WTC11 (cell line): ENCODE data around the gene POLR2E. TPM values are rescaled to one million over a fixed set of nuclear protein-coding genes. Genes with fewer than 3 reads are reported as not detected.

Experiments
- ATAC-seq: fragments of 200-7000 bp; cut with Tn5 transposase; 2 replicates; pipeline ENCODE4 v1.10.0; 2021; ENCODE audit warnings: mild to moderate bottlenecking, moderate library complexity
- CTCF ChIA-PET: fragments of 300-600 bp; sonication (Branson Sonifier 250); formaldehyde crosslinking; loops from one replicate; lab custom pipeline; 2021; ENCODE audit warnings: antibody characterized with exemption; lab: Charles Lee
- POLR2A ChIA-PET: fragments of 350-600 bp; sonication (Branson Sonifier 250); formaldehyde crosslinking; loops from one replicate; lab custom pipeline; 2021; ENCODE audit warnings: antibody characterized with exemption; lab: Charles Lee
- DNase-seq: peaks from one replicate; pipeline ENCODE4 v3.0.0; 2021; ENCODE audit warnings: low spot score
- H3K27ac Mint-ChIP-seq: 2 replicates; pipeline ENCODE4 v1.8.0; 2021; ENCODE audit warnings: mixed read lengths
- H3K27me3 Mint-ChIP-seq: 2 replicates; pipeline ENCODE4 v1.8.0; 2021; ENCODE audit warnings: low read depth, mild to moderate bottlenecking, moderate library complexity, mixed read lengths
- H3K36me3 Mint-ChIP-seq: 2 replicates; pipeline ENCODE4 v1.8.0; 2021; ENCODE audit warnings: mixed read lengths
- H3K4me1 Mint-ChIP-seq: 2 replicates; pipeline ENCODE4 v1.8.0; 2022; ENCODE audit warnings: mixed read lengths
- H3K4me3 Mint-ChIP-seq: 2 replicates; pipeline ENCODE4 v1.8.0; 2021; ENCODE audit warnings: mild to moderate bottlenecking, moderate library complexity, mixed read lengths
- H3K9me3 Mint-ChIP-seq: 2 replicates; pipeline ENCODE4 v1.8.0; 2021; ENCODE audit warnings: mixed read lengths
- ARID4B ChIP-seq: sonication (generic); formaldehyde crosslinking; IDR thresholded peaks from 2 replicates; pipeline ENCODE4 v1.8.0; 2023; ENCODE audit warnings: missing genetic modification reagents, mild to moderate bottlenecking, borderline replicate concordance
- CREB1 ChIP-seq: sonication (generic); formaldehyde crosslinking; IDR thresholded peaks from 2 replicates; pipeline ENCODE4 v1.8.0; 2023; ENCODE audit warnings: mild to moderate bottlenecking, missing genetic modification reagents
- CREM ChIP-seq: sonication (generic); formaldehyde crosslinking; IDR thresholded peaks from 2 replicates; pipeline ENCODE4 v1.8.1; 2022; ENCODE audit warnings: mild to moderate bottlenecking, missing genetic modification reagents, moderate library complexity
- FOXK1 ChIP-seq: sonication (generic); formaldehyde crosslinking; IDR thresholded peaks from 2 replicates; pipeline ENCODE4 v1.8.0; 2022; ENCODE audit warnings: mild to moderate bottlenecking, moderate library complexity, missing genetic modification reagents
- HMGA2 ChIP-seq: fragments of 250-450 bp; sonication (Bioruptor Pico); IDR thresholded peaks from 2 replicates; pipeline ENCODE4 v1.4.0; 2021; ENCODE audit warnings: mild to moderate bottlenecking, moderate library complexity
- HMGXB4 ChIP-seq: sonication (generic); formaldehyde crosslinking; IDR thresholded peaks from 2 replicates; pipeline ENCODE4 v1.8.1; 2023; ENCODE audit warnings: mild to moderate bottlenecking, moderate library complexity, missing genetic modification reagents
- JUN ChIP-seq: sonication (generic); formaldehyde crosslinking; IDR thresholded peaks from 2 replicates; pipeline ENCODE4 v1.8.0; 2023; ENCODE audit warnings: mild to moderate bottlenecking, missing genetic modification reagents
- MAX ChIP-seq: sonication (generic); formaldehyde crosslinking; IDR thresholded peaks from 2 replicates; pipeline ENCODE4 v1.8.0; 2022; ENCODE audit warnings: mild to moderate bottlenecking, missing genetic modification reagents
- NFATC4 ChIP-seq: fragments of 250-450 bp; sonication (Bioruptor Pico); IDR thresholded peaks from 2 replicates; pipeline ENCODE4 v1.9.0; 2021; ENCODE audit warnings: mild to moderate bottlenecking
- TEAD4 ChIP-seq: sonication (generic); formaldehyde crosslinking; IDR thresholded peaks from 2 replicates; pipeline ENCODE4 v1.8.0; 2022; ENCODE audit warnings: mild to moderate bottlenecking, missing genetic modification reagents
- TP53 ChIP-seq: sonication (generic); formaldehyde crosslinking; IDR thresholded peaks from 2 replicates; pipeline ENCODE4 v1.8.1; 2023; ENCODE audit warnings: mild to moderate bottlenecking, missing genetic modification reagents
- USF1 ChIP-seq: sonication (generic); formaldehyde crosslinking; IDR thresholded peaks from 2 replicates; pipeline ENCODE4 v1.8.0; 2022; ENCODE audit warnings: mild to moderate bottlenecking, missing genetic modification reagents
- USF2 ChIP-seq: sonication (generic); formaldehyde crosslinking; IDR thresholded peaks from 2 replicates; pipeline ENCODE4 v1.8.1; 2023; ENCODE audit warnings: mild to moderate bottlenecking, missing genetic modification reagents, moderate library complexity
- ZNF121 ChIP-seq: sonication (generic); formaldehyde crosslinking; IDR thresholded peaks from 2 replicates; pipeline ENCODE4 v1.8.0; 2023; ENCODE audit warnings: missing genetic modification reagents
- ZNF138 ChIP-seq: sonication (generic); formaldehyde crosslinking; conservative IDR thresholded peaks from 2 replicates; pipeline ENCODE4 v1.8.1; 2022; ENCODE audit warnings: mild to moderate bottlenecking, moderate library complexity, missing genetic modification reagents
- ZNF281 ChIP-seq: sonication (generic); formaldehyde crosslinking; IDR thresholded peaks from 2 replicates; pipeline ENCODE4 v1.8.0; 2023; ENCODE audit warnings: mild to moderate bottlenecking, missing genetic modification reagents
- ZNF396 ChIP-seq: fragments of 250-450 bp; sonication (Bioruptor Pico); IDR thresholded peaks from 2 replicates; pipeline ENCODE4 v1.8.0; 2021; ENCODE audit warnings: mild to moderate bottlenecking, moderate library complexity, borderline replicate concordance
- ZNF416 ChIP-seq: fragments of 250-450 bp; sonication (Bioruptor Pico); IDR thresholded peaks from 2 replicates; pipeline ENCODE4 v1.9.0; 2021; ENCODE audit warnings: mild to moderate bottlenecking, inconsistent platforms
- ZNF425 ChIP-seq: fragments of 250-450 bp; sonication (Bioruptor Pico); conservative IDR thresholded peaks from 2 replicates; pipeline ENCODE4 v1.9.0; 2021; ENCODE audit warnings: mild to moderate bottlenecking
- total RNA-seq: library from RNA; stranded (reverse); gene quantifications from 3 replicates; pipeline ENCODE4 v1.2.3, GENCODE V29; 2021

The POLR2E gene
- total RNA-seq, 1 experiment from 2014 or later, result 275 TPM

- ATAC-seq (peak; percentile 60), DNase-seq (peak; percentile 69)
- Mint-ChIP-seq H3K9me3 (no peaks in the 10 kb centered on the region), H3K27me3 (no peaks in the 10 kb centered on the region), H3K27ac (no peak overlapping the region), H3K4me1 (peaks cover 2% of the 10 kb centered on the region), H3K4me3 (peak overlapping the region; percentile 10; the same call in 1 of the 2 replicates), H3K36me3 (no peaks in the 10 kb centered on the region)
- CTCF ChIA-PET, result interaction anchor here (0.8 to 3.8 kb wide), 6 partner anchors 19 to 184 kb away, joined by 4 to 28 read pairs (median 6); no protein-coding TSS in a partner anchor
- POLR2A ChIA-PET, result no interaction called here
- TF ChIP-seq HMGXB4 (CRISPR knock-in tag), result peak; percentile 39; the same call in 1 of the 2 replicates
- TF ChIP-seq USF1 (CRISPR knock-in tag), result no peak
- no peak for TF ChIP-seq FOXK1 (CRISPR knock-in tag)
- no peak for TF ChIP-seq ZNF121 (CRISPR knock-in tag)
Observed at GRCh38 chr19:1131718-1132551, 36.8 kb upstream of the POLR2E start.

GRCh38 chr19:1130771-1131717 lies 35.9 kb upstream of the POLR2E start:
- no peaks in the 10 kb centered on the region for H3K4me1 Mint-ChIP-seq
- no peak overlapping the region; the same call in 1 of the 2 replicates for H3K27ac Mint-ChIP-seq
- no peak for DNase-seq
- POLR2A ChIA-PET, result no interaction called here
- no peaks in the 10 kb centered on the region for H3K9me3 Mint-ChIP-seq
- CTCF ChIA-PET, result interaction anchor here (0.8 to 3.8 kb wide), 5 partner anchors 18 to 135 kb away, joined by 4 to 28 read pairs (median 6); no protein-coding TSS in a partner anchor
- no peak for ATAC-seq
- no peak overlapping the region for H3K4me3 Mint-ChIP-seq
- H3K36me3 Mint-ChIP-seq, result no peaks in the 10 kb centered on the region
- no peaks in the 10 kb centered on the region for H3K27me3 Mint-ChIP-seq
- TF ChIP-seq MAX (CRISPR knock-in tag), result no peak
- TF ChIP-seq NFATC4, result no peak
- TF ChIP-seq ZNF281 (CRISPR knock-in tag), result no peak
- TF ChIP-seq ZNF138 (CRISPR knock-in tag), result no peak
- TF ChIP-seq USF2, result no peak
- no peak for TF ChIP-seq CREM (CRISPR knock-in tag)
- TF ChIP-seq ZNF425 (CRISPR knock-in tag), result no peak
- no peak for TF ChIP-seq JUN
- no peak for TF ChIP-seq TEAD4 (CRISPR knock-in tag)
- TF ChIP-seq TP53, result no peak
- TF ChIP-seq ZNF396 (CRISPR knock-in tag), result no peak
- TF ChIP-seq HMGA2 (CRISPR knock-in tag), result no peak
- TF ChIP-seq ARID4B, result no peak
- no peak for TF ChIP-seq CREB1 (CRISPR knock-in tag)
- TF ChIP-seq ZNF416 (CRISPR knock-in tag), result no peak
